NCI-H2029 treated with DMSO at 0.1 percent for 48 hours (cell line): Measurements from ENCODE around the gene REEP5.
"Not testable (repeated sequence)": the region's sequence is repeated elsewhere in the genome, so short reads cannot be mapped to it uniquely, and the experiment has no call there.

Experiments
- DNase-seq: peaks from one replicate; lab custom pipeline; 2025; lab: John Stamatoyannopoulos, UW

The REEP5 gene

GRCh38 chr5:112921833-112922817 lies at the start of gene REEP5:
REEP5 (minus strand) TSS chr5:112922227; CDS start chr5:112922190, 37 bp downstream.
- peak; percentile 31 for DNase-seq

GRCh38 chr5:112971276-112971675 lies 49.2 kb upstream of the REEP5 start:
- DNase-seq = no peak

DNA sequence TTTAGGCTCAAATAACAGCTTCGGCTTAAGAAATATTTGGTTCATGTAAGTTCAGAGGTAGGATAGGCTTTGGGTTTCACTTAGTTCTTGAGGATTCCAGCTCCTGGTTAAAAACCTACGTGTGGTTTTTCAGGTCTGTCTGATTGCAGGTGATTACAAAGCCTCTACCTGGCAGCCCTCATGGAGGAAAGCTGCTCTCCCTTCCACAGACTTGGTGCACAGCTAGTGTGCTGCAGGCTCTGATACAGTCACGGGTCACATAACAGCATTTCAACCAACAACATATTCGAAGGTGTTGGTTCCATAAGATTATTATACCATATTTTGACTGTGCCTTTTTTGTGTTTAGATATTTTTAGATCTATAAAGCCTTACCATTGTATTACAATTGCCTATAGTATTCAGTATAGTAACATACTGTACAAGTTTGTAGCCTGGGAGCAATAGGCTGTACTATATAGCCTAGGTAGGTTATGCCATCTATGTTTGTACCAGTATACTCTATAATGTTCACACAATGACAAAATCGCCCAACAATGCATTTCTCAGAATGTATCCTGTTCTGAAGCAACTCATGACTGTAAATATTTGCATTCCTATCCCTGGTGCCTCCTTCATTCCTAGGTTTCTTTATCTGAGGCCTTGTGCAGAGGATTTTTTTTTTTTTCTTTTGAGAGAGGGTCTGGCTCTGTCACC lies 46.5 kb upstream of the REEP5 start:
- no peak for DNase-seq

- DNase-seq = no peak
These were observed 45.6 kb upstream of the REEP5 start for GRCh38 chr5:112967520-112968083.

- DNase-seq = no peak
These were observed 43.8 kb upstream of the REEP5 start for GRCh38 chr5:112965733-112966306.

DNA sequence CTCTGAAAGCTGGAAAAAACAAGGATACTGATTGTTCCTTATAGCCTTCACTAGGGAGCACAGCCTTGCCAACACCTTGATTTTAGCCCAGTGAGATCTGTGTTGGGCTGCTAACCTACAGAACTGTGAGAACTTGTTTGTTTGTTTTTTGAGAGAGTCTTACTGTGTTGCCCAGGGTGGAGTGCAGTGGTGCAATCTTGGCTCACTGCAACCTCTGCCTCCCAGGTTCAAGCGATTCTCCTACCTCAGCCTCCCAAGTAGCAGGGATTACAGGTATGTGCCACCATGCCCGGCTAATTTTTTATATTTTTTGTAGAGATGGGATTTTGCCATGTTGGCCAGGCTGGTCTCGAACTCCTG lies 41.3 kb upstream of the REEP5 start:
- DNase-seq = not testable (repeated sequence)

DNA sequence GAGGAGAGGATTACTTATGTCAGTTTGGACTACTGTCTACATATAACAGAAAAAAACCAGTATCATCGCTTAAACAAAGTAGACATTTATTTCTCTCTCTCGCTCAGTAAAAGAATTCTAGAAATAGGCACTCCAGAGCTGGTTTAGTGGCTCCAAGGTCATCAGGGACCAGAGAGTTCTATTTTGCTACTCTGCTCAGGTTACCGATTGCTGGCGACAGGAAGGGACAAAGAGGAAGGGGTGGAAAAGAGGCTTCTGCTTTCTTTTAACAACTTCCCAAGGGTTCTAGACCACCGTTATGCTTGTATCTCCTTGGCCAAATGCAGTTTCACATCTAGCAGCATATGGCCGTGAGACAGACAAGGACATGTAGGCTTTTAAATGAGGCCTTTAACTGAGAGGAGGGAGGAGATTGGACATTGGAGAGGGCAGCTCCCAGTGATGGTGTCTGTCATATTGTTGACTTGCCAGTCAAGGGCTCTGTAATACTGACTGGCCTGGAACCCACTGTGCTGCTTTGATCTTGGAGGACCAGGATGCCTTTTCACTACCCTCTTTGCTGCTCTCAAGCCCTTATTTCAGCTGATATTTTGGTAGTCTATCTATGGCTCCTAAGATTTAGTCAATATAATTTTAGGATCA lies 39.0 kb upstream of the REEP5 start:
- DNase-seq = no peak

DNA sequence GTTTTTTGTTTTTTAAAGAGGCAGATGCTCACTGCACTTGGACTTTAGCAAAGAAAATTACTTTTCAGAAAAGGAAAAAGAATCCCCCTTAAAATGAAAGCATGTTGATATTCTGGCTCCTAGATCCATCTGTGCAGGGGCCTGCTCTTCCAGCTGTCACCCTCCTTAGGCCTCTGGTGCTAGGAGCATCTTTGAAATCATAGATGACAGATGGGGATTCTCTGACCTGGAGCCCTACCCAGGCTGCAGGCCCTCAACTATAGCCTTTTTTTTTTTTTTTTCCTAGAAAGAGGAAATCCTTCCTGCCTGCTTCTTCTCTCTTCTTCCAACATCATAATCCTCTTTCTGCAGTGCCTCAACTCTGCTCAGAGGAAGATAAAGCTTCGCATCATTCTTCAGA lies 38.3 kb upstream of the REEP5 start:
- DNase-seq = no peak

GRCh38 chr5:112959872-112960271 lies 37.8 kb upstream of the REEP5 start:
- DNase-seq = not testable (repeated sequence)

- DNase-seq = no peak
These were observed 36.4 kb upstream of the REEP5 start for GRCh38 chr5:112958093-112959088.

GRCh38 chr5:112957036-112957808 lies 35.2 kb upstream of the REEP5 start:
- DNase-seq = no peak

- DNase-seq = no peak
These were observed 34.6 kb upstream of the REEP5 start for GRCh38 chr5:112956606-112957005.

DNA sequence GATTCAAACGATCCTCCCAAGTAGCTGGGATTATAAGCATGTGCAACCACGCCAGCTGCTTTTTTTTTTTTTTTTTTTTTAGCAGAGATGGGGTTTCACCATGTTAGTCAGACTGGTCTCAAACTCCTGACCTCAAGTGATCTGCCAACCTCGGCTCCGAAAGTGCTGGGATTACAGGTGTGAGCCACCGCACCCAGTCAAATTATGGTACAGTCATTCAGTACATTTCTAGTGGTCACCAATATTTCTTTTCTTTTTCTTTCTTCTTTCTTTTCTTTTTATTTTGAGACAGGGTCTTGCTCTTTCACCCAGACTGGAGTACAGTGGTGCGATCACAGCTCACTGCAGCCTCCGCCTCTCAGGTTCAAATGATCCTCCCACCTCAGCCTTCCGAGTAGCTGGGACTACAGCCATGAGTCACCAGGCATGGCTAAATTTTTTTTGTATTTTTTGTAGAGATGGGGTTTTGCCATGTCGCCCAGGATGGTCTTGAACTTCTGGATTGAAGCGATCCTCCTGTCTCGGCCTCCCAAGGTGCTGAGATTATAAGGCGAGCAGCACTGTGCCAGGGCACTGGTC lies 29.2 kb upstream of the REEP5 start:
- no peak for DNase-seq

DNA sequence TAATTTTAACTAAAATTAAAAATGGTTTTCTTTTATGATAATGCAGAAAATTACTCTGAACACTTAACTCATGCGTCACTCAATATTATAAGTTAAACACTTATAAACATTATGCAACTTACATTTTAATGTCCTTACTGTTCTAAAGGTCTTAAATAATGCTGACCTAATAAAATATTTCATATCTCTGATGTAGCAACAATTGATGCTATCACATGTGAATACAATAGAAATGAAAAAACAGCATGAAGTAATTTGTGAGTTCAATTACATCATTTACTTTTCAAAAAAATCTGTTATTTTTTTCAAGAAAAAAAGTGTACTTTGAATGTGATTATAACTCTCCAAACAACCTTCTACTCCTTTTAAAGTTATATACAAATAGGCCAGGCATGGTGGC lies 26.4 kb upstream of the REEP5 start:
- DNase-seq = no peak

DNA sequence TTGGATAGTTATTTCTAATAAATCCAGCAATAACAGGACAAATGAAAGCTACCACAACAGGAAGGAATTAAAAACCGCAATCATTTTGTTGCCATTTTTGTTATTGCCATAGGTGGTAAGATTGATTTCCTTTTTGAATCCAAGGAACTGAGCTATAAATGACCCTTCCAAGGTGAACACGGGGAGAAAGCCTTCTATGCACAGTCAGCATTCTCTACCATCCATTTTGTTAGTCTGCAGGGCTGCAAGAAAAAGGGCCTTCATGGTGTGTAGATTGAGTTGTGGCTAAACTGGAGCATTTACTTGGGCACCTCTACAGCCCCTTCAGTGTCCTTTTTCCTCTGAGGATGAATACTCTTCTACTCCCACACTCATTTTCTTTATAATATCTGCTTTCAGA lies 18.6 kb upstream of the REEP5 start:
- no peak for DNase-seq

- no peak for DNase-seq
These were observed 16.3 kb upstream of the REEP5 start for GRCh38 chr5:112938286-112938685.

DNA sequence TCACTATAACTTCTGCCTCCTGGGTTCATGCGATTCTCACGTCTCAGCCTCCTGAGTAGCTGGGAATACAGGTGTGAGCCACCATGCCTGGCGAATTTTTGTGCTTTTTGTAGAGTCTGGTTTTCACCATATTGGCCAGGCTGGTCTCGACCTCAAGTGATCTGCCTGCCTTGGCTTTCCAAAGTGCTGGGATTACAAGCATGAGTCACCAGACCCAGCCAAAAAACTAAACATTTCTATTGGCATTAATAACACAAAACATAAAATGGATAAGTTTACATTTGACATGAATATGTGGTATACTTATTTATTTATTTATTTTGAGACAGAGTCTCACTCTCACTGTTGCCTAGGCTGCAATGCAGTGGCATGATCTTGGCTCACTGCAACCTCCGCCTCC lies 13.6 kb upstream of the REEP5 start:
- DNase-seq = no peak

GRCh38 chr5:112934366-112934663 lies 12.3 kb upstream of the REEP5 start:
- DNase-seq = no peak

- no peak for DNase-seq
These were observed 11.8 kb upstream of the REEP5 start for GRCh38 chr5:112933651-112934365.
